ENCODE results near the gene ARCN1. TPM values are rescaled to one million over a fixed set of nuclear protein-coding genes. Genes with fewer than 3 reads are reported as not detected.

Gene ARCN1
- total RNA-seq, 1 experiment from 2014 or later, result 34.4 TPM

GRCh38 chr11:118533769-118534729, 38.2 kb upstream of the ARCN1 start:
- no peak overlapping the region for H3K4me2 ChIP-seq (ENCODE audit: low read depth, low read length, poor library complexity, severe bottlenecking)
- no peak overlapping the region for H3K4me3 ChIP-seq (ENCODE audit: low read length)
- no peak for DNase-seq
- H3K9ac ChIP-seq (ENCODE audit: low read length), result no peak overlapping the region
- no peaks in the 10 kb centered on the region for H3K27me3 ChIP-seq (ENCODE audit: low read length)
- no peaks in the 10 kb centered on the region for H3K36me3 ChIP-seq (ENCODE audit: insufficient read depth, low read length)
- H3K4me1 ChIP-seq (ENCODE audit: low read length), result peaks cover 25% of the 10 kb centered on the region
- no peaks in the 10 kb centered on the region for H4K20me1 ChIP-seq (ENCODE audit: insufficient read depth, low read depth, low read length)
- no peaks in the 10 kb centered on the region for H3K9me2 ChIP-seq (replicated peaks; ENCODE audit: insufficient read depth, low read length)
- no peak overlapping the region for H3K27ac ChIP-seq (ENCODE audit: low read length)
- H2AFZ ChIP-seq (ENCODE audit: low read length), result no peak overlapping the region
- no peaks in the 10 kb centered on the region for H3K9me3 ChIP-seq (ENCODE audit: low read length)
- H3K79me2 ChIP-seq (ENCODE audit: low read length), result 0 out of 2 replicates have a peak, but pooled peaks cover 2% of the 10 kb centered on the region

DNA sequence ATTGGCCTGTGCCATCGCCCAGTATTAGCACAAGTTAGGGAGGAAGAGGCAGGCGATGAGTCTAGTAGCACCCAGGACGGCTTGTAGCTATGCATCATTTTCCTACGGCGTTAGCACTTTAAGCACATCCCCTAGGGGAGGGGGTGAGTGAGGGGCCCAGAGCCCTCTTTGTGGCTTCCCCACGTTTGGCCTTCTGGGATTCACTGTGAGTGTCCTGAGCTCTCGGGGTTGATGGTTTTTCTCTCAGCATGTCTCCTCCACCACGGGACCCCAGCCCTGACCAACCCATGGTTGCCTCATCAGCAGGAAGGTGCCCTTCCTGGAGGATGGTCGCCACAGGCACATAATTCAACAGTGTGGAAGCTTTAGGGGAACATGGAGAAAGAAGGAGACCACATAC, 36.9 kb upstream of the ARCN1 start:
- no peaks in the 10 kb centered on the region for H3K9me2 ChIP-seq (replicated peaks; ENCODE audit: insufficient read depth, low read length)

GRCh38 chr11:118536726-118537125, 35.5 kb upstream of the ARCN1 start:
- Histone ChIP-seq H3K4me2 (ENCODE audit: low read depth, low read length, poor library complexity, severe bottlenecking) (no peak overlapping the region), H3K36me3 (ENCODE audit: insufficient read depth, low read length) (no peaks in the 10 kb centered on the region), H3K9me3 (ENCODE audit: low read length) (no peaks in the 10 kb centered on the region), H3K79me2 (ENCODE audit: low read length) (no peaks in the 10 kb centered on the region), H3K27me3 (ENCODE audit: low read length) (no peaks in the 10 kb centered on the region), H4K20me1 (ENCODE audit: insufficient read depth, low read depth, low read length) (no peaks in the 10 kb centered on the region), H3K9me2 (replicated peaks; ENCODE audit: insufficient read depth, low read length) (no peaks in the 10 kb centered on the region), H3K4me3 (ENCODE audit: low read length) (no peak overlapping the region), H3K4me1 (ENCODE audit: low read length) (peaks cover 6% of the 10 kb centered on the region), H2AFZ (ENCODE audit: low read length) (no peak overlapping the region), H3K27ac (ENCODE audit: low read length) (no peak overlapping the region), H3K9ac (ENCODE audit: low read length) (no peak overlapping the region)
- DNase-seq, result no peak

More for the DNA sequence above, 36.9 kb upstream of the ARCN1 start:
- Histone ChIP-seq H3K4me1 (ENCODE audit: low read length) (peaks cover 14% of the 10 kb centered on the region), H3K9ac (ENCODE audit: low read length) (no peak overlapping the region), H3K27ac (ENCODE audit: low read length) (no peak overlapping the region), H3K4me3 (ENCODE audit: low read length) (no peak overlapping the region), H3K4me2 (ENCODE audit: low read depth, low read length, poor library complexity, severe bottlenecking) (no peak overlapping the region), H3K9me3 (ENCODE audit: low read length) (no peaks in the 10 kb centered on the region), H4K20me1 (ENCODE audit: insufficient read depth, low read depth, low read length) (no peaks in the 10 kb centered on the region), H3K27me3 (ENCODE audit: low read length) (no peaks in the 10 kb centered on the region), H2AFZ (ENCODE audit: low read length) (no peak overlapping the region), H3K36me3 (ENCODE audit: insufficient read depth, low read length) (no peaks in the 10 kb centered on the region), H3K79me2 (ENCODE audit: low read length) (0 out of 2 replicates have a peak, but pooled peaks cover under 1% of the 10 kb centered on the region)
- no peak for DNase-seq

- no peaks in the 10 kb centered on the region for H3K36me3 ChIP-seq (ENCODE audit: insufficient read depth, low read length)
- H2AFZ ChIP-seq (ENCODE audit: low read length), result no peak overlapping the region
- no peaks in the 10 kb centered on the region for H3K9me2 ChIP-seq (replicated peaks; ENCODE audit: insufficient read depth, low read length)
- no peaks in the 10 kb centered on the region for H3K79me2 ChIP-seq (ENCODE audit: low read length)
- no peak overlapping the region for H3K27ac ChIP-seq (ENCODE audit: low read length)
- no peaks in the 10 kb centered on the region for H4K20me1 ChIP-seq (ENCODE audit: insufficient read depth, low read depth, low read length)
- H3K4me2 ChIP-seq (ENCODE audit: low read depth, low read length, poor library complexity, severe bottlenecking), result no peak overlapping the region
- no peak overlapping the region for H3K4me3 ChIP-seq (ENCODE audit: low read length)
- H3K27me3 ChIP-seq (ENCODE audit: low read length), result no peaks in the 10 kb centered on the region
- peaks cover 4% of the 10 kb centered on the region for H3K4me1 ChIP-seq (ENCODE audit: low read length)
- no peaks in the 10 kb centered on the region for H3K9me3 ChIP-seq (ENCODE audit: low read length)
- H3K9ac ChIP-seq (ENCODE audit: low read length), result no peak overlapping the region
- no peak for DNase-seq
These were observed 34.7 kb upstream of the ARCN1 start for GRCh38 chr11:118537409-118537980.

DNA sequence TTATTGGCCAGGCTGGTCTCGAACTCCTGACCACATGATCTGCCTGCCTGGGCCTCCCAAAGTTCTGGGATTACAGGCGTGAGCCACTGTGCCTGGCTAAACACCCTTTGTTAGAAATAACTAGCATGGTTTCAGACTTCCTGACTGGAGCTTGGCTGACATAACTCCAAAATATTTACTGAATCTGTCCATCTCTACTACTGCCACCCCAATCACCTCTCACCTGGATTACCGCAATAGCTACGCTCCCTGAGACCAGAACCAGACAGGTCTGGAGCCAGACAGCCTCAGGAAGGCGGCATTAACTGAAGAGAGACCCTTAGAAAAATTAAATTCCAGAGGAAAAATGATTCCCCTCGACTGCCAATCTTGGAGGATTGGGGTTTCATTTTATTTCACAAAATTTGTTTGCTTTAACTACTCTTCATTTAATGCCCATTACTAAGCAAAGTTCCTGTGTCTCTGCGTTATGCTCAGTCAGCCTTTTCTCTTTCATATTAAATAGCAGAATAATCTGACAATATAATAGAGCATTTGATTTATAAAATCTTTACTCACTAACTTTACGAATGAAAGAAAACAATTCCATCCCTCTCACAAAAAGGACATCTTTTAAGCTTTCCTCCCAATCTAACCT, 28.1 kb upstream of the ARCN1 start:
- Histone ChIP-seq H3K4me2 (ENCODE audit: low read depth, low read length, poor library complexity, severe bottlenecking) (no peak overlapping the region), H3K9ac (ENCODE audit: low read length) (no peak overlapping the region), H3K9me2 (replicated peaks; ENCODE audit: insufficient read depth, low read length) (no peaks in the 10 kb centered on the region), H2AFZ (ENCODE audit: low read length) (no peak overlapping the region), H3K27ac (ENCODE audit: low read length) (no peak overlapping the region), H3K4me3 (ENCODE audit: low read length) (no peak overlapping the region), H3K36me3 (ENCODE audit: insufficient read depth, low read length) (no peaks in the 10 kb centered on the region), H3K27me3 (ENCODE audit: low read length) (no peaks in the 10 kb centered on the region), H3K4me1 (ENCODE audit: low read length) (no peaks in the 10 kb centered on the region), H3K79me2 (ENCODE audit: low read length) (no peaks in the 10 kb centered on the region), H3K9me3 (ENCODE audit: low read length) (no peaks in the 10 kb centered on the region), H4K20me1 (ENCODE audit: insufficient read depth, low read depth, low read length) (no peaks in the 10 kb centered on the region)
- DNase-seq, result no peak

DNA sequence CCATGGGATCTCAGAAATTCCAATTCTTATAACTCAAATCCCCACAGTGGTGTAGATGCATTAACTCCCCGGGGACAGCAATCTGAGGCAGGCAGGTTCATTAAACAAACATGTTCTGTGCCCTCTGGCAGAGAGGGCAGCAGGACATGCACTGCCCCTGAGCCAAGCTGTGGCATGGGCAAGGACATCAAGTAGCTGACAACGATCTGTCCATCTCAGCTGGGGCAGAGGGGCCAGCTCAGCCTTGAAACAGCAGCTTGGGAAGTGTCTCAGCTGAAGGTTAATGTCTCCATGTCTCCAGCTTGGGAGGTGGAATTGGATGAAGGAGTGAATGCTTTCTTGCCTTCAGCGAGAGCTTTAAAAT, 27.6 kb upstream of the ARCN1 start:
- H3K4me2 ChIP-seq (ENCODE audit: low read depth, low read length, poor library complexity, severe bottlenecking), result no peak overlapping the region
- no peak overlapping the region for H2AFZ ChIP-seq (ENCODE audit: low read length)

GRCh38 chr11:118545533-118545932, 26.7 kb upstream of the ARCN1 start:
- Histone ChIP-seq H3K36me3 (ENCODE audit: insufficient read depth, low read length) (no peaks in the 10 kb centered on the region), H3K79me2 (ENCODE audit: low read length) (no peaks in the 10 kb centered on the region), H3K9me3 (ENCODE audit: low read length) (no peaks in the 10 kb centered on the region), H4K20me1 (ENCODE audit: insufficient read depth, low read depth, low read length) (no peaks in the 10 kb centered on the region), H2AFZ (ENCODE audit: low read length) (no peak overlapping the region), H3K4me1 (ENCODE audit: low read length) (no peaks in the 10 kb centered on the region), H3K4me2 (ENCODE audit: low read depth, low read length, poor library complexity, severe bottlenecking) (no peak overlapping the region), H3K9ac (ENCODE audit: low read length) (no peak overlapping the region), H3K27me3 (ENCODE audit: low read length) (no peaks in the 10 kb centered on the region), H3K4me3 (ENCODE audit: low read length) (no peak overlapping the region), H3K27ac (ENCODE audit: low read length) (no peak overlapping the region), H3K9me2 (replicated peaks; ENCODE audit: insufficient read depth, low read length) (no peaks in the 10 kb centered on the region)
- no peak for DNase-seq

More for the DNA sequence above, 27.6 kb upstream of the ARCN1 start:
- Histone ChIP-seq H3K27me3 (ENCODE audit: low read length) (no peaks in the 10 kb centered on the region), H3K9me3 (ENCODE audit: low read length) (no peaks in the 10 kb centered on the region), H4K20me1 (ENCODE audit: insufficient read depth, low read depth, low read length) (no peaks in the 10 kb centered on the region), H3K4me3 (ENCODE audit: low read length) (no peak overlapping the region), H3K9ac (ENCODE audit: low read length) (no peak overlapping the region), H3K9me2 (replicated peaks; ENCODE audit: insufficient read depth, low read length) (no peaks in the 10 kb centered on the region), H3K27ac (ENCODE audit: low read length) (no peak overlapping the region), H3K79me2 (ENCODE audit: low read length) (no peaks in the 10 kb centered on the region), H3K4me1 (ENCODE audit: low read length) (no peaks in the 10 kb centered on the region), H3K36me3 (ENCODE audit: insufficient read depth, low read length) (no peaks in the 10 kb centered on the region)
- DNase-seq, result no peak

DNA sequence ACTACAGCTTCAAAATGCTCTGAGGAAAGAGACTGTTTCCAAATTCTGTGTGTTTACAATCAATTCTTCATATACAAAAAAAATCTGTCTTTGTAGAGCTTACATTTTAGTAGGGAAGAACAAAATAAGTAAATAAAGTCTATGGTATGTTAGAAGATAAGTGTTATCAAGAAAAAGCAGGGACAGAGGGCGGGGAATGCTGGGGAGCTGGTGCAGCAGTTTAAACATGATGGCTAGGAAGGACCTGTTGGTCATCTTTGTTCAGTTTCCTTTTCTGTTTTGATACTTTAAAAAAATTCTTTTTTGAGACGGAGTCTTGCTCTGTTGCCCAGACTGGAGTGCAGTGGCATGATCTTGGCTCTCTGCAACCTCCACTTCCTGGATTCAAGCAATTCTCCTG, 25.1 kb upstream of the ARCN1 start:
- no peaks in the 10 kb centered on the region for H3K27me3 ChIP-seq (ENCODE audit: low read length)
- H4K20me1 ChIP-seq (ENCODE audit: insufficient read depth, low read depth, low read length), result no peaks in the 10 kb centered on the region
- no peak overlapping the region for H2AFZ ChIP-seq (ENCODE audit: low read length)
- no peaks in the 10 kb centered on the region for H3K4me1 ChIP-seq (ENCODE audit: low read length)
- no peaks in the 10 kb centered on the region for H3K79me2 ChIP-seq (ENCODE audit: low read length)
- H3K9me3 ChIP-seq (ENCODE audit: low read length), result no peaks in the 10 kb centered on the region
- DNase-seq, result no peak
- H3K4me2 ChIP-seq (ENCODE audit: low read depth, low read length, poor library complexity, severe bottlenecking), result no peak overlapping the region
- no peak overlapping the region for H3K9ac ChIP-seq (ENCODE audit: low read length)
- H3K9me2 ChIP-seq (replicated peaks; ENCODE audit: insufficient read depth, low read length), result no peaks in the 10 kb centered on the region
- no peaks in the 10 kb centered on the region for H3K36me3 ChIP-seq (ENCODE audit: insufficient read depth, low read length)
- no peak overlapping the region for H3K4me3 ChIP-seq (ENCODE audit: low read length)
- no peak overlapping the region for H3K27ac ChIP-seq (ENCODE audit: low read length)
